Measurements from ENCODE around the gene GNA14. TPM values are rescaled to one million over a fixed set of nuclear protein-coding genes. Genes with fewer than 3 reads are reported as not detected.
"Not testable (repeated sequence)": the region's sequence is repeated elsewhere in the genome, so short reads cannot be mapped to it uniquely, and the experiment has no call there.

GNA14 gene
- polyA plus RNA-seq, 1 donor from 2014 or later: 0.40 TPM

DNA sequence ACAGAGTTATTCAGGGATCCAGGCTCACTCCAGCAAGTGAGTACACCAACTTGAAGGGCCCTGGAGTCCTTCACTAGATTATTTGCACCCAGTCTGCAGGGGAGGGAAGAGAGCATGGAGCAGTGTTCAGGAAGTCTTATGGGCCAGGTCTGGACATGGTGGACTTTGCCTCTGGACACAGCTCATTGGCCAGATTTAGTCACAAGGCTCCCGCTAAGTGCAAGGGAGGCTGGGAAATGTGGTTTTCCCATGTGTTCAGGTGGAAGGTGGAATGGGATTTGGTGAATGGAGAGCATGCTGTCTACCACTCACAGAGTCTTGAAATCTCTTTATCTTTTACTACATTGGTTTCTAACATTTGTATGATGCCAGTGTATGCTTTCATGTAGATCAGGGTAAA is 200.5 kb downstream of the GNA14 start:
- Histone ChIP-seq H3K36me3 (ENCODE audit: insufficient read depth, low read length) (no peaks in the 10 kb centered on the region), H3K4me3 (ENCODE audit: low read length) (no peak overlapping the region), H3K9me3 (ENCODE audit: low read length) (no peaks in the 10 kb centered on the region), H4K20me1 (ENCODE audit: insufficient read depth) (no peaks in the 10 kb centered on the region), H3K9ac (ENCODE audit: low read length) (no peak overlapping the region), H3K79me2 (replicated peaks; ENCODE audit: insufficient read depth, low read length) (no peaks in the 10 kb centered on the region), H3K4me2 (ENCODE audit: low read length) (no peak overlapping the region), H3F3A (ENCODE audit: insufficient read depth, low read length, poor library complexity, severe bottlenecking) (no peaks in the 10 kb centered on the region), H3K27me3 (ENCODE audit: insufficient read depth, low read depth, low read length) (no peaks in the 10 kb centered on the region), H3K27ac (ENCODE audit: low read length) (no peak overlapping the region), H3K9me2 (ENCODE audit: insufficient read depth, low read length) (no peaks in the 10 kb centered on the region), H2AFZ (ENCODE audit: low read depth, low read length) (no peak overlapping the region)
- TF ChIP-seq RAD21 (conservative IDR thresholded peaks at IDR 0.05) (no peak), EZH2 (IDR thresholded peaks at IDR 0.05; ENCODE audit: borderline replicate concordance, insufficient read depth, low read length, poor library complexity, severe bottlenecking) (no peak), TAF1 (IDR thresholded peaks at IDR 0.05; ENCODE audit: low read depth) (no peak)

- Histone ChIP-seq H3K79me2 (replicated peaks; ENCODE audit: insufficient read depth, low read length) (no peaks in the 10 kb centered on the region), H3K27me3 (ENCODE audit: insufficient read depth, low read depth, low read length) (no peaks in the 10 kb centered on the region), H3K27ac (ENCODE audit: low read length) (no peak overlapping the region), H3K4me2 (ENCODE audit: low read length) (no peak overlapping the region), H2AFZ (ENCODE audit: low read depth, low read length) (no peak overlapping the region), H3K9me3 (ENCODE audit: low read length) (no peaks in the 10 kb centered on the region), H3K9ac (ENCODE audit: low read length) (no peak overlapping the region), H3K9me2 (ENCODE audit: insufficient read depth, low read length) (no peaks in the 10 kb centered on the region), H4K20me1 (ENCODE audit: insufficient read depth) (no peaks in the 10 kb centered on the region), H3K36me3 (ENCODE audit: insufficient read depth, low read length) (no peaks in the 10 kb centered on the region), H3K4me3 (ENCODE audit: low read length) (no peak overlapping the region), H3F3A (ENCODE audit: insufficient read depth, low read length, poor library complexity, severe bottlenecking) (no peaks in the 10 kb centered on the region)
- TF ChIP-seq EZH2 (IDR thresholded peaks at IDR 0.05; ENCODE audit: borderline replicate concordance, insufficient read depth, low read length, poor library complexity, severe bottlenecking) (no peak), RAD21 (conservative IDR thresholded peaks at IDR 0.05) (no peak), CTCF (IDR thresholded peaks at IDR 0.05; ENCODE audit: poor library complexity, severe bottlenecking) (no peak), POLR2AphosphoS5 (IDR thresholded peaks at IDR 0.05) (no peak), SMC3 (conservative IDR thresholded peaks at IDR 0.05; ENCODE audit: poor library complexity) (no peak), MXI1 (conservative IDR thresholded peaks at IDR 0.05; ENCODE audit: poor library complexity, severe bottlenecking) (no peak), EP300 (conservative IDR thresholded peaks at IDR 0.05; ENCODE audit: poor library complexity, severe bottlenecking) (no peak)
Observed at GRCh38 chr9:77442436-77442835, 205.7 kb downstream of the GNA14 start.

DNA sequence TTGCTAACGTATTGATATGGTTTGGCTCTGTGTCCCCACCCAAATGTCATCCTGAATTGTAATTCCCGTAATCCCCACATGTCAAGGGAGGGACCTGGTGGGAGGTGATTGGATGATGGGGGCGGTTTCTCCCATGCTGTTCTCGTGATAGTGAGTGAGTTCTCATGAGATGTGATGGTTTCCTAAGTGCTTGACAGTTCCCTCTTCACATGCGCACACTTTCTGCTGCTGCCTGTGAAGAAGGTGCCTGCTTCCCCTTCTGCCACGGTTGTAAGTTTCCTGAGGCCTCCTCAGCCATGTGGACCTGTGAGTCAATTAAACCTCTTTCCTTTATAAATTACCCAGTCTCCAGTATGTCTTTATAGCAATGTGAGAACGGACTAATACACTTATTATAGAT is 207.0 kb downstream of the GNA14 start:
- not testable (repeated sequence) for H3K27ac ChIP-seq (ENCODE audit: low read length); H3K9me2 ChIP-seq (ENCODE audit: insufficient read depth, low read length); H3K36me3 ChIP-seq (ENCODE audit: insufficient read depth, low read length); H3F3A ChIP-seq (ENCODE audit: insufficient read depth, low read length, poor library complexity, severe bottlenecking); H3K9ac ChIP-seq (ENCODE audit: low read length); H3K4me2 ChIP-seq (ENCODE audit: low read length); H2AFZ ChIP-seq (ENCODE audit: low read depth, low read length); H4K20me1 ChIP-seq (ENCODE audit: insufficient read depth); H3K79me2 ChIP-seq (replicated peaks; ENCODE audit: insufficient read depth, low read length); H3K9me3 ChIP-seq (ENCODE audit: low read length); H3K27me3 ChIP-seq (ENCODE audit: insufficient read depth, low read depth, low read length); H3K4me3 ChIP-seq (ENCODE audit: low read length)

DNA sequence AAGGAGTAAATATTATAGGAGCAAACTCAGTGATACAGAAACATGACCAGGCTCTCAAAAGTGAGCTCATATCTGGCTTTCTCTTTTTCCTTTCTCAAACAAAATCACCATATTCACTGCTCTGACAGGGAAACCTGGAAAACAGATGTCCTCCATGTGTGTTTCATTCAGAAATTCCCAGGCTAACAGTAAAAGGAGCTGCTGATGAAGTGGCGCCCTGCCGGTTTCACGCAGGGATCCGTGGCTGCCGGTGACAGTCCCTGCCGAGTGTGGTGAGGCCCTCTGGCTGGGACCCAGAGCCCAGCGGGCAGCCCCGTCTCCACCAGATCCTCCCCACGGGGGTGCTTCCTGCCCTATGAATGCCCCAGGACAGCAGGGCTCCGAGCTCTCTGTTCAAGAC is 208.1 kb downstream of the GNA14 start:
- TF ChIP-seq RAD21 (conservative IDR thresholded peaks at IDR 0.05): no peak
- peak; percentile 8 for TF ChIP-seq POLR2AphosphoS5 (IDR thresholded peaks at IDR 0.05)
- TF ChIP-seq, protein P1, sequence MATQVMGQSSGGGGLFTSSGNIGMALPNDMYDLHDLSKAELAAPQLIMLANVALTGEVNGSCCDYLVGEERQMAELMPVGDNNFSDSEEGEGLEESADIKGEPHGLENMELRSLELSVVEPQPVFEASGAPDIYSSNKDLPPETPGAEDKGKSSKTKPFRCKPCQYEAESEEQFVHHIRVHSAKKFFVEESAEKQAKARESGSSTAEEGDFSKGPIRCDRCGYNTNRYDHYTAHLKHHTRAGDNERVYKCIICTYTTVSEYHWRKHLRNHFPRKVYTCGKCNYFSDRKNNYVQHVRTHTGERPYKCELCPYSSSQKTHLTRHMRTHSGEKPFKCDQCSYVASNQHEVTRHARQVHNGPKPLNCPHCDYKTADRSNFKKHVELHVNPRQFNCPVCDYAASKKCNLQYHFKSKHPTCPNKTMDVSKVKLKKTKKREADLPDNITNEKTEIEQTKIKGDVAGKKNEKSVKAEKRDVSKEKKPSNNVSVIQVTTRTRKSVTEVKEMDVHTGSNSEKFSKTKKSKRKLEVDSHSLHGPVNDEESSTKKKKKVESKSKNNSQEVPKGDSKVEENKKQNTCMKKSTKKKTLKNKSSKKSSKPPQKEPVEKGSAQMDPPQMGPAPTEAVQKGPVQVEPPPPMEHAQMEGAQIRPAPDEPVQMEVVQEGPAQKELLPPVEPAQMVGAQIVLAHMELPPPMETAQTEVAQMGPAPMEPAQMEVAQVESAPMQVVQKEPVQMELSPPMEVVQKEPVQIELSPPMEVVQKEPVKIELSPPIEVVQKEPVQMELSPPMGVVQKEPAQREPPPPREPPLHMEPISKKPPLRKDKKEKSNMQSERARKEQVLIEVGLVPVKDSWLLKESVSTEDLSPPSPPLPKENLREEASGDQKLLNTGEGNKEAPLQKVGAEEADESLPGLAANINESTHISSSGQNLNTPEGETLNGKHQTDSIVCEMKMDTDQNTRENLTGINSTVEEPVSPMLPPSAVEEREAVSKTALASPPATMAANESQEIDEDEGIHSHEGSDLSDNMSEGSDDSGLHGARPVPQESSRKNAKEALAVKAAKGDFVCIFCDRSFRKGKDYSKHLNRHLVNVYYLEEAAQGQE (IDR thresholded peaks at IDR 0.05; ENCODE audit: borderline replicate concordance): peak; percentile 60
- Histone ChIP-seq H4K20me1 (ENCODE audit: insufficient read depth) (no peaks in the 10 kb centered on the region), H3K9ac (ENCODE audit: low read length) (no peak overlapping the region), H3K9me3 (ENCODE audit: low read length) (no peaks in the 10 kb centered on the region), H3K4me3 (ENCODE audit: low read length) (no peak overlapping the region), H3K4me2 (ENCODE audit: low read length) (no peak overlapping the region), H3K36me3 (ENCODE audit: insufficient read depth, low read length) (no peaks in the 10 kb centered on the region), H3F3A (ENCODE audit: insufficient read depth, low read length, poor library complexity, severe bottlenecking) (no peaks in the 10 kb centered on the region), H3K79me2 (replicated peaks; ENCODE audit: insufficient read depth, low read length) (no peaks in the 10 kb centered on the region), H3K27ac (ENCODE audit: low read length) (no peak overlapping the region), H2AFZ (ENCODE audit: low read depth, low read length) (no peak overlapping the region), H3K27me3 (ENCODE audit: insufficient read depth, low read depth, low read length) (no peaks in the 10 kb centered on the region), H3K9me2 (ENCODE audit: insufficient read depth, low read length) (no peaks in the 10 kb centered on the region)
